ENCODE results near the gene RNF183. TPM values are rescaled to one million over a fixed set of nuclear protein-coding genes. Genes with fewer than 3 reads are reported as not detected.
A peak's percentile ranks its signal among the peaks of the same experiment; 100 is the strongest.

Gene RNF183
- total RNA-seq, 1 donor from 2014 or later: not detected

GRCh38 chr9:113317777-113318176, 14.6 kb upstream of the RNF183 start:
- no peak overlapping the region for H3K4me3 Mint-ChIP-seq
- TF ChIP-seq CTCF (conservative IDR thresholded peaks at IDR 0.05): peak; percentile 33
- peaks cover 12% of the 10 kb centered on the region for H3K4me1 Mint-ChIP-seq
- no peaks in the 10 kb centered on the region for H3K9me3 Mint-ChIP-seq
- H3K27ac Mint-ChIP-seq (ENCODE audit: unreplicated experiment): no peak overlapping the region
- H3K36me3 Mint-ChIP-seq (ENCODE audit: low read depth): no peaks in the 10 kb centered on the region
- H3K27me3 Mint-ChIP-seq (ENCODE audit: low read depth): no peaks in the 10 kb centered on the region
- no peak for DNase-seq (ENCODE audit: low read depth, low spot score)

- H3K27ac Mint-ChIP-seq (ENCODE audit: unreplicated experiment): no peak overlapping the region
- H3K36me3 Mint-ChIP-seq (ENCODE audit: low read depth): no peaks in the 10 kb centered on the region
- DNase-seq (ENCODE audit: low read depth, low spot score): peak; percentile 6
Measured at GRCh38 chr9:113316030-113316429, 12.9 kb upstream of the RNF183 start.

GRCh38 chr9:113315231-113315630, 12.1 kb upstream of the RNF183 start:
- peaks cover 12% of the 10 kb centered on the region for H3K4me1 Mint-ChIP-seq
- no peak for DNase-seq (ENCODE audit: low read depth, low spot score)
- no peak for TF ChIP-seq CTCF (conservative IDR thresholded peaks at IDR 0.05)
- H3K4me3 Mint-ChIP-seq: no peak overlapping the region
- H3K36me3 Mint-ChIP-seq (ENCODE audit: low read depth): no peaks in the 10 kb centered on the region
- H3K9me3 Mint-ChIP-seq: no peaks in the 10 kb centered on the region
- no peak overlapping the region for H3K27ac Mint-ChIP-seq (ENCODE audit: unreplicated experiment)
- H3K27me3 Mint-ChIP-seq (ENCODE audit: low read depth): no peaks in the 10 kb centered on the region

More at GRCh38 chr9:113316030-113316429, 12.9 kb upstream of the RNF183 start:
- TF ChIP-seq CTCF (conservative IDR thresholded peaks at IDR 0.05): no peak
- Mint-ChIP-seq H3K4me1 (peaks cover 12% of the 10 kb centered on the region), H3K4me3 (no peak overlapping the region), H3K9me3 (no peaks in the 10 kb centered on the region), H3K27me3 (ENCODE audit: low read depth) (no peaks in the 10 kb centered on the region)

- H3K9me3 Mint-ChIP-seq: no peaks in the 10 kb centered on the region
- H3K27ac Mint-ChIP-seq (ENCODE audit: unreplicated experiment): peak overlapping the region; percentile 28
- no peak for DNase-seq (ENCODE audit: low read depth, low spot score)
- H3K4me1 Mint-ChIP-seq: peaks cover 12% of the 10 kb centered on the region
- no peaks in the 10 kb centered on the region for H3K36me3 Mint-ChIP-seq (ENCODE audit: low read depth)
- TF ChIP-seq CTCF (conservative IDR thresholded peaks at IDR 0.05): no peak
- no peaks in the 10 kb centered on the region for H3K27me3 Mint-ChIP-seq (ENCODE audit: low read depth)
- no peak overlapping the region for H3K4me3 Mint-ChIP-seq
Measured at GRCh38 chr9:113313261-113313660, 10.1 kb upstream of the RNF183 start.

- Mint-ChIP-seq H3K36me3 (ENCODE audit: low read depth) (no peaks in the 10 kb centered on the region), H3K4me3 (no peak overlapping the region), H3K9me3 (no peaks in the 10 kb centered on the region), H3K27ac (ENCODE audit: unreplicated experiment) (peak overlapping the region; percentile 43), H3K27me3 (ENCODE audit: low read depth) (no peaks in the 10 kb centered on the region), H3K4me1 (peaks cover 12% of the 10 kb centered on the region)
- no peak for TF ChIP-seq CTCF (conservative IDR thresholded peaks at IDR 0.05)
- DNase-seq (ENCODE audit: low read depth, low spot score): no peak
Measured at GRCh38 chr9:113311961-113312360, 8.8 kb upstream of the RNF183 start.

- no peaks in the 10 kb centered on the region for H3K9me3 Mint-ChIP-seq
- H3K27me3 Mint-ChIP-seq (ENCODE audit: low read depth): no peaks in the 10 kb centered on the region
- H3K4me1 Mint-ChIP-seq: no peaks in the 10 kb centered on the region
- no peak for TF ChIP-seq CTCF (conservative IDR thresholded peaks at IDR 0.05)
- no peak overlapping the region for H3K4me3 Mint-ChIP-seq
- DNase-seq (ENCODE audit: low read depth, low spot score): no peak
- H3K36me3 Mint-ChIP-seq (ENCODE audit: low read depth): no peaks in the 10 kb centered on the region
- H3K27ac Mint-ChIP-seq (ENCODE audit: unreplicated experiment): no peak overlapping the region
Measured at GRCh38 chr9:113310538-113310937, 7.4 kb upstream of the RNF183 start.
